Adrenal gland (tissue), 12 donors: ENCODE measurements around the gene ELOVL6. TPM values are rescaled to one million over a fixed set of nuclear protein-coding genes. Genes with fewer than 3 reads are reported as not detected.

Experiments used
- DNase-seq, 7 donors: peaks; one replicate each; pipeline ENCODE4 v3.0.0-alpha.2; 2019 to 2020
- H3K27ac ChIP-seq, 5 donors: fragments of 200-600 bp; sonication (generic) in 4 of 5; 1 replicate in 3 of 5; 2 replicates in 2 of 5; pipeline versions ENCODE4 v1.5.1 to v1.8.0; 2016 to 2020; ENCODE audit warnings: mild to moderate bottlenecking in 1 of 5
- H3K27me3 ChIP-seq: fragments of 200-600 bp; 2 replicates; pipeline ENCODE4 v1.8.0; 2021
- H3K36me3 ChIP-seq, 2 donors: fragments of 200-600 bp; replicated peaks in 1 of 2; 1 replicate in 1 of 2; 2 replicates in 1 of 2; pipeline versions ENCODE4 v1.5.1 to v1.8.0; 2018 to 2022
- H3K4me1 ChIP-seq, 2 donors: fragments of 200-600 bp; replicated peaks in 1 of 2; 1 replicate in 1 of 2; 2 replicates in 1 of 2; pipeline versions ENCODE4 v1.5.1 to v1.8.0; 2018 to 2021
- H3K4me3 ChIP-seq, 4 donors: fragments of 200-600 bp; sonication (generic) in 3 of 4; one replicate each; pipeline ENCODE4 v1.5.1; 2016 to 2018
- H3K9me3 ChIP-seq, 3 donors: fragments of 200-600 bp; sonication (generic) in 1 of 3; replicated peaks in 1 of 3; 1 replicate in 2 of 3; 2 replicates in 1 of 3; pipeline versions ENCODE4 v1.5.1 to v1.8.0; 2016 to 2021
- POLR2A ChIP-seq, 2 donors: fragments of 450-650 bp; IDR thresholded peaks; one replicate each; pipeline ENCODE4 v1.6.1; 2017; ENCODE audit warnings: antibody characterized with exemption in 2 of 2, mild to moderate bottlenecking in 2 of 2, moderate library complexity in 1 of 2
- WGBS, 4 donors: extraction: QIAGEN DNeasy Blood & Tissue Kit in 2 of 4; methylation state at CpG; one replicate each; pipeline versions ENCODE4 v1.1.5 to v1.1.7; 2013 to 2017; 5-methylcytosine and 5-hydroxymethylcytosine counted together
- intact Hi-C, 2 donors: fragments of 100-400 bp; cut with DNase I; formaldehyde crosslinking; loops; one replicate each; pipeline versions ENCODE4 v1.14.1 to v1.15.0; 2022 to 2023
- polyA plus RNA-seq, 3 donors: library from polyadenylated mRNA; stranded (reverse); fragments of 200-250 nt in 2 of 3; fragments of 350-450 nt in 1 of 3; fragmentation: Illumina TruSeq in 1 of 3; extraction: RNeasy Lipid Tissue Mini Kit (QIAGEN cat#74804) in 1 of 3; gene quantifications; one replicate each; pipeline ENCODE4 v1.2.3, GENCODE V29; 2013 to 2014
- total RNA-seq, 9 donors: library from RNA; depleted of rRNA in 4 of 9; stranded (reverse); fragments of >200 nt in 4 of 9; fragments of 120-200 nt in 1 of 9; fragmentation: NEBNext Ultra II Directional in 1 of 9; extraction: Animal tissue kit (Norgen Biotek cat#: 25700) in 1 of 9; gene quantifications; one replicate each; pipeline versions ENCODE4 v1.1.0 to v1.2.4, GENCODE V29; 2013 to 2023
- TF ChIP-seq, protein P1 (sequence below), 6 experiments: fragments of 450-650 bp in 4 of 6; fragments of 200-600 bp in 2 of 6; sonication (generic) in 1 of 6; IDR thresholded peaks; 1 replicate in 5 of 6; 2 replicates in 1 of 6; pipeline versions ENCODE4 v1.5.1 to v1.8.0; 2016 to 2021; ENCODE audit warnings: antibody characterized with exemption in 6 of 6, mild to moderate bottlenecking in 2 of 6, moderate library complexity in 1 of 6
- donor health status: healthy with polysubstance abuse.
- donor health status: Bipolar disorder and iron deficiency.
- donor health status: DM: yes; HTN: yes; CAD: no.
- donor health status: DM: no; HTN: no; CAD: no.
- donor health status: DM: no; HTN: no; CAD: no.
- donor health status: DM: yes; HTN: yes; CAD: no.

The ELOVL6 gene
- total and polyA plus RNA-seq, 12 donors: 2.8 to 68.2 (median 16.4) TPM

DNA sequence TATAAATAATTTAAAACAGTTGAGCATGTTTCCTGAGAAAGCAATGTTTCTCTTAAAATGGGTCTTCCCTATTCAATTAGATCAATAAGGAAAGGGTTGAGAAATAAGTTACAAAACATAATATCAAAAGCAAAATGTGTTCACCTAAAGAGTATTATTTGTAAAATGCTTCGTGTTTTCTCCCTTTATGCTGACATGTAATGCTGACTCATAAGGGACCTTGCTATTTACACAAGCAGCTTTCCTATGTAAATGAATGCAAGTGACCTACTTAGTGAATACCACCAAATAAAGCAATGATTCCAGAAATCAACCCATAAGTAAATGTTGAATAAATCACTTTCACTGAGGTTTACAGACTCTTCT lies 91.5 kb downstream of the ELOVL6 start:
- TF ChIP-seq, protein P1, sequence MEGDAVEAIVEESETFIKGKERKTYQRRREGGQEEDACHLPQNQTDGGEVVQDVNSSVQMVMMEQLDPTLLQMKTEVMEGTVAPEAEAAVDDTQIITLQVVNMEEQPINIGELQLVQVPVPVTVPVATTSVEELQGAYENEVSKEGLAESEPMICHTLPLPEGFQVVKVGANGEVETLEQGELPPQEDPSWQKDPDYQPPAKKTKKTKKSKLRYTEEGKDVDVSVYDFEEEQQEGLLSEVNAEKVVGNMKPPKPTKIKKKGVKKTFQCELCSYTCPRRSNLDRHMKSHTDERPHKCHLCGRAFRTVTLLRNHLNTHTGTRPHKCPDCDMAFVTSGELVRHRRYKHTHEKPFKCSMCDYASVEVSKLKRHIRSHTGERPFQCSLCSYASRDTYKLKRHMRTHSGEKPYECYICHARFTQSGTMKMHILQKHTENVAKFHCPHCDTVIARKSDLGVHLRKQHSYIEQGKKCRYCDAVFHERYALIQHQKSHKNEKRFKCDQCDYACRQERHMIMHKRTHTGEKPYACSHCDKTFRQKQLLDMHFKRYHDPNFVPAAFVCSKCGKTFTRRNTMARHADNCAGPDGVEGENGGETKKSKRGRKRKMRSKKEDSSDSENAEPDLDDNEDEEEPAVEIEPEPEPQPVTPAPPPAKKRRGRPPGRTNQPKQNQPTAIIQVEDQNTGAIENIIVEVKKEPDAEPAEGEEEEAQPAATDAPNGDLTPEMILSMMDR (IDR thresholded peaks at IDR 0.05): no peak
- no peak for TF ChIP-seq POLR2A (IDR thresholded peaks at IDR 0.05)
- H3K4me3 ChIP-seq: no peak overlapping the region
- no peaks in the 10 kb centered on the region for H3K9me3 ChIP-seq
- no peak for DNase-seq
- H3K27me3 ChIP-seq: no peaks in the 10 kb centered on the region
- WGBS, 4 donors: 18 to 38% (median 30%) methylated on average over 1 of the region's 1 CpG
- no peaks in the 10 kb centered on the region for H3K36me3 ChIP-seq
- intact Hi-C loops: no loop called here
- H3K4me1 ChIP-seq: peaks cover 0 to 19% of the 10 kb centered on the region in 2 donors
- H3K27ac ChIP-seq: peak overlapping the region in 4 of 5 donors; percentile 7 to 56 (median 12)

DNA sequence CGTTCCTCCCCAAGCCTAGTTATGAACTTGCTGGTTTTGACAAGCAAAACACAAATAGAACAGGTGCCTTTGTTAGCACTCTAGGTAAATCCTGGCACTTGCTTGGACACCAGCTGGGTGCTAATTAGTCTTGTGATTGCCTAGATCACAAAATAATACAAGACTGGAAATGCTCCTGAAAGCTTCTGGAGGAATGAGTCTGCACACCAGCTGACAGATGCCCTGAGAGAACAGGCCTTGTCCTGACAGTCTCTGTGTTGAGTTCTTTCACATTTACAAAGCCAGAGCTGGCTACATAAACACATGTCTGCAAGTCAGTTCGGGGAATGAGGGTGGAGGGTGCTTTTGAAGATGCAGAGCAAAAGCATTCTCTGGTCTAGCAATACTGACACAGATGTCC lies 93.8 kb downstream of the ELOVL6 start:
- DNase-seq: no peak
- Histone ChIP-seq H3K4me1 (peaks cover 0 to 19% of the 10 kb centered on the region in 2 donors), H3K4me3 (no peak overlapping the region), H3K36me3 (no peaks in the 10 kb centered on the region), H3K9me3 (no peaks in the 10 kb centered on the region), H3K27me3 (no peaks in the 10 kb centered on the region), H3K27ac (no peak overlapping the region)
- no peak for TF ChIP-seq POLR2A (IDR thresholded peaks at IDR 0.05)
- TF ChIP-seq, protein P1 (IDR thresholded peaks at IDR 0.05): no peak
- intact Hi-C loops: no loop called here
- WGBS, 4 donors: 89 to 97% (median 95%) methylated on average over 2 of the region's 2 CpGs

DNA sequence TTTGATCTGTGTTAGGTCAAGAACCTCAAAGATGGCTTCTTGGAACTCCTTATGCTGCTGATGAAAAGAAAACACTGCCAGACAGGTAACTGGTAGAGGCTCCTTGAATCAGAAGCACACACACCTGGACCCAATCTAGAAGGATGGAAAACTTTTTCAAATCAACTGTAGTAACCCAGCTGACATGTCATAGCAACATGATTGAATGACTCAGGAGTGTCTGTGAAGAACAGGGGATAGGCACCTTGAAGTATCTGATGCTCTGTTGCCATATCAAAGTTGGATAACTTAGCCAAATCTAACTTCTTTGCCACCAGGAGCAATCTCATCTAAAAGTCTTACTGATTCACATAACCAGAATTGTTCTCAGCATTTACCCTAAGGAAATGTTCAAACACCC lies 98.8 kb downstream of the ELOVL6 start:
- intact Hi-C loops: no loop called here
- no peak overlapping the region for H3K27ac ChIP-seq
- H3K36me3 ChIP-seq: no peaks in the 10 kb centered on the region
- no peaks in the 10 kb centered on the region for H3K4me1 ChIP-seq
- no peaks in the 10 kb centered on the region for H3K9me3 ChIP-seq
- no peak overlapping the region for H3K4me3 ChIP-seq
- no peaks in the 10 kb centered on the region for H3K27me3 ChIP-seq
- no peak for TF ChIP-seq POLR2A (IDR thresholded peaks at IDR 0.05)
- TF ChIP-seq, protein P1 (IDR thresholded peaks at IDR 0.05): no peak
- no peak for DNase-seq

DNA sequence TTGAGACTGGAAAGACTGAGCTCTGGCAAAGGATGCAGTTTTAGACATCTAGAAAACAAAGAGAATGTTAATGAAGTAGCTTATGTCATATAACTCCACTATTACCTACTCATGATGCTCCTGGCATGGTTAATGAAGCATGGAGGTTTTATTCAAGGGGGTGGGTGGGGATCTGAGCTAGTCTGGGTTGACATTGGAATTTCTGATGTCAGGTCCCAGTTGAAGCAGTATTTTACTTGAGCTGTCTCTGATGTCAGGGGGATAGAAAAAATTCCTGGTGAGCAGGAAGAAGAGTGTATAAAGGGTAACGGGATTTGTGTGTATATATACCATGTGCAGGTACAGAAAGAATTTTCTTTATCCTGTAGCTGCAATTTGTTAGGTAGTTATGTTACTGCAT lies 102.0 kb downstream of the ELOVL6 start:
- Histone ChIP-seq H3K36me3 (no peaks in the 10 kb centered on the region), H3K4me3 (no peak overlapping the region), H3K9me3 (no peaks in the 10 kb centered on the region), H3K27me3 (no peaks in the 10 kb centered on the region), H3K4me1 (no peaks in the 10 kb centered on the region), H3K27ac (no peak overlapping the region)
- WGBS, 4 donors: 87 to 100% (median 95%) methylated on average over 1 of the region's 1 CpG
- intact Hi-C loops: no loop called here
- no peak for DNase-seq
- TF ChIP-seq, protein P1 (IDR thresholded peaks at IDR 0.05): no peak
- TF ChIP-seq POLR2A (IDR thresholded peaks at IDR 0.05): no peak
